ENCODE measurements around the gene TP53TG3E. TPM values are rescaled to one million over a fixed set of nuclear protein-coding genes. Genes with fewer than 3 reads are reported as not detected.
"Not testable (repeated sequence)": the region's sequence is repeated elsewhere in the genome, so short reads cannot be mapped to it uniquely, and the experiment has no call there.

The TP53TG3E gene
- total and polyA plus RNA-seq, 10 of the 15 experiments (the other 5 are each of a cell fraction or from before 2014, with no cell fraction given): not detected

DNA sequence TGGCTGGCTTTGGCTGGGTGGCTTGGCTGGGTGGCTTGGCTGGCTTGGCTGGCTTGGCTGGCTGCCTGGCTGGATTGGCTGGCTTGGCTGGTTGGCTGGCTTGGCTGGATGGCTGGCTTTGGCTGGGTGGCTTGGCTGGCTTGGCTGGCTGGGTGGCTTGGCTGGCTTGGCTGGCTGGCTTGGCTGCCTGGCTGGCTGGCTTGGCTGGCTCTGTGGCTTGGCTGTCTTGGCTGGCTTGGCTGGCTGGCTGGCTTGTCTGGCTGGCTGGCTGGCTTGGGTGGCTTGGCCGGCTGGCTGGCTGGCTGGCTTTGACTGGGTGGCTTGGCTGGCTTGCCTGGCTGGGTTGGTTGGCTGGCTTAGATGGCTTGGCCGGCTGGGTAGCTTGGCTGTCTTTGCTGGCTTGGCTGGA lies 34.4 kb downstream of the TP53TG3E start:
- SMC1A ChIA-PET (ENCODE audit: uncharacterized antibody, unreplicated experiment); H3K4me3 ChIP-seq; H3K27ac ChIP-seq (ENCODE audit: control insufficient read depth, insufficient read depth); in situ Hi-C loops (cut with MboI); intact Hi-C loops (cut with micrococcal nuclease; ENCODE audit: unreplicated experiment); BruUV-seq (replicated peaks); H3K4me1 ChIP-seq (ENCODE audit: control insufficient read depth, insufficient read depth, low read length); POLR2A ChIA-PET; H2AFZ ChIP-seq (ENCODE audit: control insufficient read depth, low read depth, low read length); H3K27me3 ChIP-seq (replicated peaks in 1 of 2; ENCODE audit: control insufficient read depth in 2 of 2, insufficient read depth in 2 of 2, low read length in 1 of 2); FAIRE-seq; DNase-seq (ENCODE audit: low read depth, low spot score); ATAC-seq; H3K79me2 ChIP-seq (ENCODE audit: control insufficient read depth, insufficient read depth, low read length); H3K36me3 ChIP-seq (ENCODE audit: control insufficient read depth in 2 of 2, insufficient read depth in 2 of 2, low read length in 1 of 2); H3K4me2 ChIP-seq (ENCODE audit: control insufficient read depth, insufficient read depth); H3K9me3 ChIP-seq (replicated peaks; ENCODE audit: control insufficient read depth, insufficient read depth, low read length); H4K20me1 ChIP-seq (ENCODE audit: control insufficient read depth, insufficient read depth); RAD21 ChIA-PET (ENCODE audit: unreplicated experiment); CTCF ChIA-PET; H3K9ac ChIP-seq (ENCODE audit: control insufficient read depth, insufficient read depth, low read length): not testable (repeated sequence)
- WGBS (ENCODE audit: insufficient coverage, insufficient replicate concordance, low lambda C conversion rate, missing lambda C conversion rate): 23% methylated on average over 2 of the region's 2 CpGs

DNA sequence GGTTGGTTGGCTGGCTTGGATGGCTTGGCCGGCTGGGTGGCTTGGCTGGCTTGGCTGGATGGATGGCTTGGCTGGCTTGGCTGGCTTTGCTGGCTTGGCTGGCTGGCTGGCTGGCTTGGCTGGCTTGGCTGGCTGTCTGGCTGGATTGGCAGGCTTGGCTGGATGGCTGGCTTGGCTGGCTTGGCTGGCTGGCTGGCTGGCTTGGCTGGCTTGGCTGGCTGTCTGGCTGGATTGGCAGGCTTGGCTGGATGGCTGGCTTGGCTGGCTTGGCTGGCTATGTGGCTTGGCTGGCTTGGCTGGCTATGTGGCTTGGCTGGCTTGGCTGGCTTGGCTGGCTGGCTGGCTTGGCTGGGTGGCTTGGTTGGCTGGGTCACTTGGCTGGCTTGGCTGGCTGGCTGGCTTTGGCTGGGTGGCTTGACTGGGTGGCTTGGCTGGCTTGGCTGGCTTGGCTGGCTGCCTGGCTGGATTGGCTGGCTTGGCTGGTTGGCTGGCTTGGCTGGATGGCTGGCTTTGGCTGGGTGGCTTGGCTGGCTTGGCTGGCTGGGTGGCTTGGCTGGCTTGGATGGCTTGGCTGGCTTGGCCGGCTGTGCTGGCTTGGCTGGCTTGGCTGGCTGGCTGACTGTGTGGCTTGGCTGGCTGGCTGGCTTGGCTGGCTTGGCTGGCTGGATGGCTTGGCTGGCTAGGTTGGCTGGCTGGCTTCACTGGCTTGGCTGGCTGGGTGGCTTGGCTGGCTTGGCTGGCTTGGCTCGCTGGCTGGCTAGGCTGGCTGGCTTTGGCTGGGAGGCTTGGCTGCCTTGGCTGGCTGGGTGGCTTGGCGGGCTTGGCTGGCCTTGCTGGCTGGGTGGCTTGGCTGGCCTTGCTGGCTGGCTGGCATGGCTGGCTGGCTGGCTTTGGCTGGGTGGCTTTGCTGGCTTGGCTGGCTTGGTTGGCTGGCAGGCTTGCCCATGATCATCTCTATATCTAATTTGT lies 35.3 kb downstream of the TP53TG3E start:
- SMC1A ChIA-PET (ENCODE audit: uncharacterized antibody, unreplicated experiment); H3K4me3 ChIP-seq; H3K4me1 ChIP-seq (ENCODE audit: control insufficient read depth, insufficient read depth, low read length); DNase-seq (ENCODE audit: low read depth, low spot score); intact Hi-C loops (cut with micrococcal nuclease; ENCODE audit: unreplicated experiment); H3K9ac ChIP-seq (ENCODE audit: control insufficient read depth, insufficient read depth, low read length); H2AFZ ChIP-seq (ENCODE audit: control insufficient read depth, low read depth, low read length); FAIRE-seq; H3K27me3 ChIP-seq (replicated peaks in 1 of 2; ENCODE audit: control insufficient read depth in 2 of 2, insufficient read depth in 2 of 2, low read length in 1 of 2); H4K20me1 ChIP-seq (ENCODE audit: control insufficient read depth, insufficient read depth); H3K27ac ChIP-seq (ENCODE audit: control insufficient read depth, insufficient read depth); RAD21 ChIA-PET (ENCODE audit: unreplicated experiment); ATAC-seq; BruUV-seq (replicated peaks); in situ Hi-C loops (cut with MboI); H3K79me2 ChIP-seq (ENCODE audit: control insufficient read depth, insufficient read depth, low read length); H3K9me3 ChIP-seq (replicated peaks; ENCODE audit: control insufficient read depth, insufficient read depth, low read length); H3K36me3 ChIP-seq (ENCODE audit: control insufficient read depth in 2 of 2, insufficient read depth in 2 of 2, low read length in 1 of 2); POLR2A ChIA-PET; CTCF ChIA-PET; H3K4me2 ChIP-seq (ENCODE audit: control insufficient read depth, insufficient read depth): not testable (repeated sequence)
- 23% methylated on average over 3 of the region's 4 CpGs for WGBS (ENCODE audit: insufficient coverage, insufficient replicate concordance, low lambda C conversion rate, missing lambda C conversion rate)

Small RNAs within 50 kb of the gene (small RNA-seq; reads per million reads assigned to genes)
- not detected for gene AC141257.3

Other genes starting within 250 kb of the TP53TG3E start
- gene TP53TG3C, start 110.1 kb upstream of the TP53TG3E start, total RNA-seq (2014; rRNA removed): not detected in 2 replicates
- gene TP53TG3C, start 110.1 kb upstream of the TP53TG3E start, total RNA-seq (2014; rRNA removed; fragmentation: Illumina TruSeq; extraction: Trizol): not detected in 2 replicates
- not detected in 2 replicates for gene TP53TG3C, start 110.1 kb upstream of the TP53TG3E start, total RNA-seq (2021)
- not detected in 2 replicates for gene TP53TG3C, start 110.1 kb upstream of the TP53TG3E start, polyA plus RNA-seq (2011; rRNA removed)
- not detected in 2 replicates for gene TP53TG3C, start 110.1 kb upstream of the TP53TG3E start, polyA plus RNA-seq (2014; fragmentation: Illumina TruSeq; extraction: Trizol)
- gene TP53TG3C, start 110.1 kb upstream of the TP53TG3E start, polyA plus RNA-seq (2014; fragmentation: Nextera tagmentation; extraction: Ambion mirVana): not detected
- not detected in 2 replicates for gene TP53TG3C, start 110.1 kb upstream of the TP53TG3E start, polyA plus RNA-seq (2014; rRNA removed)
- gene TP53TG3C, start 110.1 kb upstream of the TP53TG3E start, polyA plus RNA-seq (2016; fragmentation: Nextera tagmentation; extraction: Ambion mirVana): not detected
- not detected in 2 replicates for gene TP53TG3B, start 56.5 kb downstream of the TP53TG3E start, total RNA-seq (2014; rRNA removed)
- not detected in 2 replicates for gene TP53TG3B, start 56.5 kb downstream of the TP53TG3E start, total RNA-seq (2014; rRNA removed; fragmentation: Illumina TruSeq; extraction: Trizol)
- not detected in 2 replicates for gene TP53TG3B, start 56.5 kb downstream of the TP53TG3E start, total RNA-seq (2021)
- gene TP53TG3B, start 56.5 kb downstream of the TP53TG3E start, polyA plus RNA-seq (2011; rRNA removed): not detected in 2 replicates
- gene TP53TG3B, start 56.5 kb downstream of the TP53TG3E start, polyA plus RNA-seq (2014; fragmentation: Illumina TruSeq; extraction: Trizol): not detected in 2 replicates
- not detected for gene TP53TG3B, start 56.5 kb downstream of the TP53TG3E start, polyA plus RNA-seq (2014; fragmentation: Nextera tagmentation; extraction: Ambion mirVana)
- gene TP53TG3B, start 56.5 kb downstream of the TP53TG3E start, polyA plus RNA-seq (2014; rRNA removed): not detected in 2 replicates
- not detected for gene TP53TG3B, start 56.5 kb downstream of the TP53TG3E start, polyA plus RNA-seq (2016; fragmentation: Nextera tagmentation; extraction: Ambion mirVana)
- gene TP53TG3F, start 155.3 kb downstream of the TP53TG3E start, total RNA-seq (2014; rRNA removed): not detected in 2 replicates
- gene TP53TG3F, start 155.3 kb downstream of the TP53TG3E start, total RNA-seq (2014; rRNA removed; fragmentation: Illumina TruSeq; extraction: Trizol): not detected in 2 replicates
- not detected in 2 replicates for gene TP53TG3F, start 155.3 kb downstream of the TP53TG3E start, total RNA-seq (2021)
- not detected in 2 replicates for gene TP53TG3F, start 155.3 kb downstream of the TP53TG3E start, polyA plus RNA-seq (2011; rRNA removed)
- gene TP53TG3F, start 155.3 kb downstream of the TP53TG3E start, polyA plus RNA-seq (2014; fragmentation: Illumina TruSeq; extraction: Trizol): not detected in 2 replicates
- gene TP53TG3F, start 155.3 kb downstream of the TP53TG3E start, polyA plus RNA-seq (2014; fragmentation: Nextera tagmentation; extraction: Ambion mirVana): not detected
- gene TP53TG3F, start 155.3 kb downstream of the TP53TG3E start, polyA plus RNA-seq (2014; rRNA removed): not detected in 2 replicates
- not detected for gene TP53TG3F, start 155.3 kb downstream of the TP53TG3E start, polyA plus RNA-seq (2016; fragmentation: Nextera tagmentation; extraction: Ambion mirVana)

All from GM12878 (cell line).